Mammary epithelial cell (primary cell): Measurements from ENCODE around the gene RSPH3.

Experiments used
- CTCF ChIP-seq, 2 donors: IDR thresholded peaks in 1 of 2; conservative IDR thresholded peaks in 1 of 2; 2 replicates each; pipeline ENCODE4 v1.5.1; 2011 to 2012; ENCODE audit warnings: inconsistent platforms in 2 of 2, low read length in 2 of 2, mild to moderate bottlenecking in 2 of 2, control low read depth in 1 of 2, low read depth in 1 of 2; ENCODE audit not compliant: insufficient read depth in 1 of 2; ENCODE audit errors: extremely low read depth in 1 of 2
- EZH2 ChIP-seq: IDR thresholded peaks from 2 replicates; pipeline ENCODE4 v1.6.1; 2012; ENCODE audit warnings: low read length, inconsistent platforms, borderline replicate concordance

- TF ChIP-seq CTCF (conservative IDR thresholded peaks at IDR 0.05 in 1 of 2, IDR thresholded peaks at IDR 0.05 in 1 of 2; ENCODE audit: extremely low read depth in 1 of 2, insufficient read depth in 1 of 2, low read depth in 1 of 2, low read length in 2 of 2) (no peak), EZH2 (no peak)
These were observed 20.0 kb upstream of the RSPH3 start for GRCh38 chr6:159020011-159020410.
